Eye (tissue), 1 donor: ENCODE data around the gene CDS2.

Experiments used
- DNase-seq: peaks from one replicate; pipeline ENCODE4 v3.0.0-alpha.2; 2015

Gene CDS2

GRCh38 chr20:5182615-5183254 is 55.9 kb downstream of the CDS2 start:
- no peak for DNase-seq

GRCh38 chr20:5183731-5184474 is 57.1 kb downstream of the CDS2 start:
- DNase-seq = no peak

GRCh38 chr20:5184684-5185083 is 57.9 kb downstream of the CDS2 start:
- no peak for DNase-seq

- DNase-seq = no peak
These were observed 60.3 kb downstream of the CDS2 start for GRCh38 chr20:5187122-5187521.

- DNase-seq = no peak
These were observed 61.9 kb downstream of the CDS2 start for GRCh38 chr20:5188736-5189135.

GRCh38 chr20:5189917-5190316 is 63.1 kb downstream of the CDS2 start:
- no peak for DNase-seq

- DNase-seq = no peak
These were observed 63.6 kb downstream of the CDS2 start for GRCh38 chr20:5190444-5190843.

GRCh38 chr20:5191829-5192569 is 65.2 kb downstream of the CDS2 start:
- peak; percentile 85 for DNase-seq

- no peak for DNase-seq
These were observed 66.0 kb downstream of the CDS2 start for GRCh38 chr20:5192570-5193431.

GRCh38 chr20:5195655-5196054 is 68.8 kb downstream of the CDS2 start:
- DNase-seq = no peak

- DNase-seq = no peak
These were observed 69.3 kb downstream of the CDS2 start for GRCh38 chr20:5196149-5196548.

- no peak for DNase-seq
These were observed 70.5 kb downstream of the CDS2 start for GRCh38 chr20:5197270-5197827.

- no peak for DNase-seq
These were observed 71.2 kb downstream of the CDS2 start for GRCh38 chr20:5197847-5198650.

- no peak for DNase-seq
These were observed 71.8 kb downstream of the CDS2 start for GRCh38 chr20:5198651-5198924.

GRCh38 chr20:5203380-5203779 is 76.6 kb downstream of the CDS2 start:
- DNase-seq = no peak

GRCh38 chr20:5205348-5206210 is 78.8 kb downstream of the CDS2 start:
- peak; percentile 91 for DNase-seq

GRCh38 chr20:5207138-5207537 is 80.3 kb downstream of the CDS2 start:
- no peak for DNase-seq

- no peak for DNase-seq
These were observed 85.3 kb downstream of the CDS2 start for GRCh38 chr20:5211803-5212714.

GRCh38 chr20:5212907-5213487 is 86.2 kb downstream of the CDS2 start:
- DNase-seq = no peak
